Right hindlimb (tissue), 1 donor: ENCODE data around the gene WNT3.
"Not testable (repeated sequence)": the region's sequence is repeated elsewhere in the genome, so short reads cannot be mapped to it uniquely, and the experiment has no call there.

Source experiments
- DNase-seq: peaks from one replicate; pipeline ENCODE4 v3.0.0-alpha.2; 2018

Gene WNT3

GRCh38 chr17:46782250-46782953 is 36.1 kb downstream of the WNT3 start:
- no peak for DNase-seq

DNA sequence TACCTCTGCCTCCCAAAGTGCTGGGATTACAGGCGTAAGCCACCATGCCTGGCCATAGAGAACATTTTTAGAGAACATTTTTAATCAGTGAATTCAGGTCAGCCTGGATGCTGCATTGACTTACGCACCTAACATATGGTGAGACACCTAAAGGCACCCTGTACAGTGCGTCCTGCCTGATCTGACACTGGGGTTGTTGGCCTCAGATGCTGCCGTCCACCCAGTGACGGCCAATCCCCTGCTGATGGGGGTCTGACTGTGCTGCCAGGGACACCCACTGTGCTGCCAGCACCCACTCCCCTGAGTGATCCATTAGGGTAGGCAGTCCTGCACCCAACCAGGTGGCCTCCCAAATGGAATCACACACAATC is 38.5 kb downstream of the WNT3 start:
- DNase-seq, result no peak

DNA sequence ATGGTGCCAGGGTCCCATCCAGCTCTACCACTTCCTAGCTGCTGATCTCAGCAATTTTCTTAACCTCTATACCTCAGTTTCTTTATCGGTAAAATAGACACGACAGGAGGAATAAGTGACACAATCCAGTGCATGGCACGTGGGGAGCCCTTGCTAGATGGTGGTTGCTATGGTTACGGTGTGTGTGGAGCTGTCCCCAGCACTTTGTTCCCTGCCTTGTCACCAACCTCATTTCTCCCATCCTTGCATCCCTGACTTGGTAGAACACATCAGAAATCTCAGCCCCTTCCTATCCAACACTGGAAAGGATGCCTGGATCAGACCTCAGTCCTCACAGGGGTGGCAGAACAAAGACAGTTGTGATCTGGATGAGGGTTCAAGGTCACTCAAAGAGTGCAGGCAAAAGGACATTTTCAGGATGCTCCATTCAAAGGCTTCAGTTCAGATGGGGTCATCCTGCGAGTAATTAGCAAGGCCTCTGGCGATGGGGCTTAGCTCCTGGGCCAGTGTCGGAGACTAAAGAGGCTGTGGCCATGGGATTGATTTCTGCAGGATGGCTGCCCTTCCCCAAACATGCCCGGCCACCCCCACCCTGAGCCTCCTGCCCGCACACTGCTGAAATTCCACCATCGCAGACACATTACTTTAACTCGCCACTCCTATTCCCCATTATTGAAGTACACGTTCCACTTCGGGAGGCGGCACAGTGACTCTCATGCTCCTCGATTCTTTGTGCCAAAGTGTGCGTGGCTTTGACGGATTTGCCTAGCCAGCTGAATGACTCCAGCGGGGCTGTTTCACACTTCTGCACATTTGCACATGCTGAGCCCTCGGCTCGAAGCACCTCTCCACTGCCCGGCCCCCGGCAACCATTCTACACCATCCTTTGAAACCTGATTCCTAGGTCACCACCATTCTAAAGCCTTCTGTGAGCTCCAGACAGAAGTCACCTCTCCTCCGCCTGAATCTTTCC is 40.3 kb downstream of the WNT3 start:
- DNase-seq, result no peak

DNA sequence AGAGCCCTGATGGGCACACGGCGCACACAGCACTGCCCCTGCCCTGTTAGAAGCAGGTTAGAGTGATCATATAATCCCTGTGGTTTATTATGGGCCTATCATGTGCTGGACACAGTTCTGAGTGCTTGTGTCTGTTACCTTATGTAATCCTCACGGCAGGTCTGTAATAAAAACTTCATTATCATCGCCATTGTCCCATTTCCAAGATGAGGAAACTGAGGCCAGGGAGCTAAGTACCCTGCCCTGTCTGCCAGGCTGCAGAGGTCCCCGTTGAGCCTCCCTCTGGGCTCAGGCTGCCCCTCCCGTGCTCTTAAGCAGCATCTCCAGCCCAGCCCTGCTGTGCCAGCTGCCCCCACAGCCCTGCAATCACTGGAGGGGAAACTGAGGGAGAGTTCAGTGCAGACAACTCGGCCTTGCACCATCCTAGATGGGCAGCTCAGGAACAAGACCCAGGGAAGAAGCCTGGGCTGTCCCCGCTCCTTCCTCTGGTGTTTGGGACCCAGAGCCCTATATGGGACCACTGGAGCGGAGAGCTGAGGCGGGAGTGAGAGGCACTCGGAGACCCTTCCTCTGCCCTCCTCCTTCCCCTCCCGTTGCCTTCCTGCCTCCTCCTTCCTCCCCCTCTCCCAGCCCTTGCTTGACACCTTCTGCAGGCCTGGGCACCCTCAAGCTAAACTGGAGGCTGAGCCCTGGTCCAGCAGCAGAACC is 42.0 kb downstream of the WNT3 start:
- no peak for DNase-seq

DNA sequence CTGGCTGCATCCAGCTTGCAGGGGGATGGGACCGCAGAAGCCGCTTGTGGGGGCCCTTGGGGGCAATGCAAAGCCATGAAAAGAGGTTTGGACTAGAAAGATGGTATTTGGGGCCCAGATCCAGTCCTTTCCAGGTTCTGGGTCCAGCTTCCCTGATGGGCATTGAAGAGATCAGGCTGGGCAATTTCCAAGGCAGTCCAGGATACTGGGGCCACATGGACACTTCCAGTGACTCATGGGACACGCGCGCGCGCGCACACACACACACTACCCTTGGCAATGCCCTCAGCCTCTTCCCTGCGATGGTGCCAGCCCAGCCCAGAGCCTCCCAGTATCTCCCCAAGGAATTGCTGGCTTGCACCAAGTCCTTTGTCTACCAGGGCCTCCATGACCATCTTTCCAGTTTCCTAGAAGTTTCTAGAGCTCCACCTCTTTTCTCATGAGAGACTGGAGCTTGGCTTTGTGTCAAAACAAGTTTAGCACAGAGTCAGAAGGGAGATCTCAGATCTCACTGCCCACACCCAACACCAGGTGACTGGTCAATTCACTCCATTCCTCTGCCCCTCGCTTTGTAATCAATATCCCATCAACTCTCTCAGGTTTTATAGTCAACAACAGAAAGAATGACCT is 44.3 kb downstream of the WNT3 start:
- DNase-seq, result no peak

DNA sequence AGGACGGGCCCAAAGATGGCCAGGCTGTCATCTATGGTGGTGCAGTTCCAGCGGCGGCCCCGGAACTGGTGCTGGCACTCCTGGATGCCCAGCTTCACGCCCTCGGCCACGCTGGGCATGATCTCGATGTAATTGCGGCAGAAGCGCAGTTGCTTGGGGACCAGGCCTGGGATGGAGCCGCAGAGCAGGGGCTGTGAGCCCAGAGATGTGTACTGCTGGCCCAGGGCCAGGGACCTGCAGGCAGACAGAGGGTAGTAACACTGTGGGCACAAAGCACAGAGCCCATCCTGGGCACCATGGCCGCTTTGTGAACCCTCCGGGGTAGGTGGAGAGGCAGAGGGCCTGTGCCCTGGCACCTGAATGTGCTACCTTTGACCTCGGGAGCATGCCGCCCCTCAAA is 44.8 kb downstream of the WNT3 start:
- no peak for DNase-seq

DNA sequence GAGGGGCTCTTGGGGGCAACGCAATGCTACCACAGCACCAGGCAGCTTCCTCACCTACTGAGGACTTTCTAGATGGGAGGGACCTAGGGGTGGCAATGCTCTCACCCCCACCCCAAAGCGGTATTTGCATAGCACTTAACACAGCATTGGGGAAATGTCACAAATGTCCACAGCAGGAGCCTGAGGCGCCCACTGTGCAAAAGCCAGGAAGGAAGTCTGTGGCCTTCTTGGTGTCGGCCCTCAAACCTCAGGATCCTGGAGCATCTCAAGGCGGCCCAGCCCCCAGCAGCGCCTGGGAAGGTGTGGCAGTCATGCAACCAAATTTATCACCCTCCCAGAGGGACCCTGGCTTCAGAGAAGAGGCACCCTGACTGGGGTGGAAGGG is 45.3 kb downstream of the WNT3 start:
- no peak for DNase-seq

DNA sequence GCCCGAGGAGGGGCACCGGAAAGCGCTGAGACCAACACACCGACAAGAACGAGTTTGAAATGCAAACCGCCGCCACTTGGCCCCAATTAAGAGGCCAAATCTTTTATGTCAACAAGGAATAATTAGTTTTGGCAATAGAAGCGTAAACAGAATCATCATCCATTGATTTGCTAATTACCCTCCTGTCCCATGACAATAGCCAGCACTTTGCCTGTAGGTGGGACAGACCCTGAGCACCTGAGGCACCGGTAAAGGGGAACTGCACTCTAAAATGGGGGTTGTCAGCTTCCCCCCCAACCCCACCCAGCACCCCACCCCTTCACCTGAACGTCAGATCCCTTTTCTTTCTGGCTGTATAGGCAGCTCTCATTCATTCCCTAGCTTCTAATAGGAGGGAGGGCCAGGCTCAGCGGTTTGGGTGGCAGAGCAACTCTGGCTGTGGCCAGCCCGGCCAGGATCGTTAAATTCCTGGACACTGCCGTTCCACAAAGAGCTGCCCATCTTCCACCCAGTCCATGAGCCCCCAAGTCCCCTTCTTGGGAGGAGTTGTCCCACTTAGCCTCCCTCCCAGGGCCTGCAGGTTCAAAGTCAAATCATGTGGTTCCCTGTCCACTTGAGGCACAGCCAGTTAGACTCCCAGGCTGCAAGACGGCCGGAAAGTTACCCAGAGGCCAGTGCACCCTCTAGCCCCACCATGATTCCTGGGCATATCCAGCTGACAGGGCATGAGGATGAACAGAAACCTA is 45.8 kb downstream of the WNT3 start:
- DNase-seq, result no peak

DNA sequence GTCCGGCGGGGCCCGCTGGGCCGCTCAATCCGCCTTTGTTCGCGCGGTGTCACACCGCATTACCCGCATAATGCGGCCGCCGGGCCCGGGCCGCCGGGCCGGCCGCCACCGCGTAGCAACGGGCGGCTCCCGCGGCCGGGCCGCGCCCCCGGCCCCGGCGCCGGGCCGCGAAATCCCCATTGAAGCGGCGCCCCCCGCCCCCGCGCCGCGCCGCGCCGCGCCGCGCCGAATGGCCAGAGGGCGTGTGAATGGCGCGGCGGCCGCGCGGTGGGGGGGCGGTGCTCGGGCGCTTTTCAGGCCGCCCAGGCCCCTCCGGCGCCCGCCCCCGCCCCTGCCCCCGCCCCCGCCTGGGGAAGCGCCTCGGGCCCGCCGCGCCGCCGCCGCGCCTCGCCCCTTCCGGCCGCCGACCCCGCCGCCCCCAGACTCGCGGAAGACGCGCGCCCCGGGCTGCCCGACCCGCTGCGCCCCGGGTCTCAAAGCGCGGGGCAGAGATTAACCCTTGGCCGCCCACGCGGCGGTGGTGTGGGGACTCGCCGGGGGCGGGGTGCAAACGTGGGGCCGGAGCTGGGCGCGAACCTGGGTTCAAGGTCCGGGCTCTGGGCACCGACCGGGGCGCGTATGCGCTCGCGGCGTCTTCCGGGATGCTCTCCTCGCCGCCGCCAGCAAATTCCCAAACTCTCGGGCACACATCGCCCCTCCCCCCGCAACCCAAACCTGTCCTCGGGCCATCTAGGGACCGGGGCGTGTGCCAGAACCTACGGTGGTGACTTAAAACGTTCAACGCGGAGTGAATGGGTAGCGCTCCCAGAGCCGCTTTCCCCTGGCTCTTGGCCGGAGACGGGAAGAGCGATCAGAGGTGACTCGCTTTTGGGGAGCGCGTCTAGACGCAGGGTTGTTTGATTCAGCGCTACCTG is 46.7 kb downstream of the WNT3 start:
- DNase-seq, result peak; percentile 69

GRCh38 chr17:46770818-46771560 is 47.5 kb downstream of the WNT3 start:
- peak; percentile 58 for DNase-seq

DNA sequence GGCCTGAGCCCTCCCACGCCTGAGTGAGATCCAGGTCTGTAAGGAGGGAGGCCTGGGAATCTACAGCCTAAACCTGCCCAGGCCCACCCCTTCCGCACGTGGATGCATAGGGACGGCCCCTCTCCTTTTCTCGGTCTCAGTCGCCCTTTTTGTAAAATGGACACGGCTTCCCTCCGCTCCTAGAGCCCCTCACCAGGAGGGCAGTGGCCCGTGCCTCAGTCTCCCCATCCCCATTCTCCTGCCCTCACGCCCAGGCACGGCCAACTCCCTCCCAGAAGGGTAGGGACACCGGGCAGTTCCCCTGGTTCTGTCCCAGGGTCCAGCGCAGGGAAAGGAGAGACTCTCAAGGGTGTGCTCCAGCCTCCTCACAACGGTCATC is 48.1 kb downstream of the WNT3 start:
- no peak for DNase-seq

DNA sequence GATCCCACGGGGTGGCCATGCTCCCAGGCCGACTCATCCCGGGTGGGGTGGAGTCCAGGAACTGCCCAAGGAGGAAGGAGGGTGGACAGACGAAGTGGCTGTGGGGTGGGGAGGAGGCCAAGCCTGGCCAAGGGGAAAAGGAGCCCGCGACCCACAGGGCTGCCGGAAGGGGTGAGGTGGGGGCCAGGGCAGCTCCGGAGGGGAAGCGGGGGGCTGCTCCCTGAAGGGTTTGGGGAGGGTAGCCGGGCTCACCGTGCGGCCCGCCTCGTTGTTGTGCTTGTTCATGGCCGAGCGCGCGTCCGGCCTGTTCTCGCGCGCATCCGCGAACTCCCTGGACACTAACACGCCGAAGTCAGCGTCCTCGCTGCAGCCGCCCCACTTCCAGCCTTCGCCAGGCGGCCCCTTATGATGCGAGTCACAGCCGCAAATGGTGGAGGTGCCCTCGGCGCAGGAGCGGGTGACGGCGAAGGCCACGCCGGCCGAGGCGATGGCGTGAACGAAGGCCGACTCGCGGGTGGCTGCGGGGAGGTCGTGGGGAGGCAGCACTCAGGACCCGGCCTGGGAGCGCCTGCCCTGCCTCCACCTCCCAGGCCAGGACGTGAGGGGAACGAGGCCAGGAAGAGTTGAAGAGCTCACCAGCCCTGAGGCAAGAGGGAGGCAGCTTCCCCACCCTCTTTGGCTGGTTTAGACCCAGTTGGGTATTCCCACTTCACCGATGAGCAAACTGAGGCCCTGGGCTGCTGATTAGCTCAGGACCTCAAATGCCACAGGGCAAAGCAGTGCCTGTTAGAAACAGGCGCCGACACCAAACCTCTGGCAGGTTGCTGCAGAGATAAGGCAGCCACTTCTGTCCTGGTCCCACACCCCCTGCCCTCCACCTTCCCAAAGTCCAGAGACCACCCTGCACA is 48.7 kb downstream of the WNT3 start:
- peak; percentile 63 for DNase-seq

- DNase-seq, result not testable (repeated sequence)
Observed at GRCh38 chr17:46768896-46769295, 49.6 kb downstream of the WNT3 start.

DNA sequence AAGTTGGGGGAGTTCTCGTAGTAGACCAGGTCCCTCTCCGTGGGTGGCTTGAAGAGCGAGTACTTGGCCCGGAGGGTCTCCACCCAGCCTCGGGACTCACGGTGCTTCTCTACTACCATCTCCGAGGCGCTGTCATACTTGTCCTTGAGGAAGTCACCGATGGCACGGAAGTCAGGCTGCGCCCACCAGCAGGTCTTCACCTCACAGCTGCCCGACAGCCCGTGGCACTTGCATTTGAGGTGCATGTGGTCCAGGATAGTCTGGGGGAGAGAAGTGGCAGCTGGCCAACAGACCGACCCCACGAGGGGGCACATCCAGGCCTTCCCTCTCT is 50.0 kb downstream of the WNT3 start:
- DNase-seq, result no peak

- DNase-seq, result no peak
Observed at GRCh38 chr17:46766493-46767491, 51.7 kb downstream of the WNT3 start.

GRCh38 chr17:46765453-46765852 is 53.0 kb downstream of the WNT3 start:
- no peak for DNase-seq

DNA sequence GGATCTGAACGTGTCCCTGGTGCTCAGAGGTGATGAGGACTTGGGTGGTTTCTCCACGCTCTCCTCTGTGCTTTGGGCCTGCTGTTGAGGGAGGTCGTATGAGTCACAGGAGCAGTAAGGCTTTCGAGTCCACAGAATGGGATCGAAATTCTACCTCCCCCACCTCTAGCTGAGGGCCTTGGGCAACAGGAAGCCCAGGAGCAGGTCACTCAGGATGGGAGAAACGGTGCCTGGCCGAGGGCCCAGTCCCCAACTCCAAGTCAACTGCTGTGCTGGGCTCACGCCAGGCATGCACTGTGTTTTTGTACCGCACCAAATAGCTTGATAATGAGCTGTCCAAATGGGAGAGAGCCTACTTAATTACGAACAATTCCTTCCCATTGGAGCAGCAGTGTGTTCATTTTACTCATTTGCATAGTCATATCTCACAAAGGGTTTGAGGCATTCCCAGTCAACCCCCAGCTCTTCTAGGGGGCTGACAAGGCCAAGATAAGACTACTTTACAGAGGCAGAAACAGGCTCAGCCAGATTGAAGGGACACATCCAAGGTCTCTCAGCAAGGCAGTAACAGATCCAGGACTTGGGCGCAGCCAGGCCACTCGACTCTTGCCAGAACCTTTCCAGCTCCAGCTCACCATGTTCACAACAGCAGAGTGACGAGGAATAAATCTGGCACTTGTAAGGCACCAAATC is 53.6 kb downstream of the WNT3 start:
- no peak for DNase-seq
